Measurements from ENCODE around the gene AKAP10.

AKAP10 gene

DNA sequence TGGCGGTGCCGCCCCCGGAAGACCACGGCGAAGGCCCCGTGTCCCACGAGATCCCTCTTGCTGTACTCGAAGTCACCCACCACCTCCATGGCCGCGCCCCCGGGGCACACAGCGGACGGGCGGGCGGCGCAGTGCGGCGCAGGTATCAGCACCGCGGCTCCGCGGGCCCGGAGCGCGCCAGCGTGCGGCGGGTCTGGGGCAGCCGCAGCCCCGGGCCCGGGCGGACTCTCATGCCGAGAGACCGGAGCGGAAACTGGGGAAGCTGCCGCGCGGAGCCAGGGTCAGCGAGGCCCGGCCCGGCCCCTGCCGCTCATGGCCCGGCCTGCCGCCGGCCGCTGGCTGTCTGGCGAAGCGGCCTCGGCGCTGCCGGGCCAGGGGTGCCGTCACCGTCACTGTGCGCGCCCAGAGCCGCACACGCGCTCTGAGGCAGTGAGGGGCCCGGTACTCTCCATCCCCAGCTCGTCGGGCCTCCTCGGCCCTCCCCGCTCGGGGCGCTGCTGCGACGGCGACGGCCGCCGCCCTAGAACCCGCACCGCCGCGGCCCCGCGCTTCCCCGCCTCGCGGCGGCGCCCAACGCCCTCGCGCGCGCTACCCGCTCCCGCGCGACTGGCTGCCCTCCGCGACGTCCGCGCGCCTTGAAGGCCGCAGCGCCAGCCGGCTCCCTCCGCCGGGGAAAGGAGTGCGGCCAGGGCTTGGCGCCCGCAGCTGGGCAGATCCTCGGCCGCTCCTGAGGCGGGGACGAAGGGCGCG is 110.1 kb downstream of the AKAP10 start, which contains the start of gene ULK2 (continued):
- TF ChIP-seq EGR2 (tag by site-specific recombination; IDR thresholded peaks at IDR 0.05; ENCODE audit: low read depth) (no peak), ZNF274 (IDR thresholded peaks at IDR 0.05; ENCODE audit: low read length) (no peak), ZNF274 (tag by site-specific recombination; IDR thresholded peaks at IDR 0.05; ENCODE audit: borderline replicate concordance) (no peak), ZNF529 (tag by site-specific recombination; IDR thresholded peaks at IDR 0.05; ENCODE audit: insufficient replicate concordance) (no peak), PRDM4 (tag by site-specific recombination; IDR thresholded peaks at IDR 0.05) (no peak), ZBTB20 (tag by site-specific recombination; IDR thresholded peaks at IDR 0.05) (peak; percentile 57; the same call in 1 of the 2 replicates), PRDM2 (tag by site-specific recombination; IDR thresholded peaks at IDR 0.05; ENCODE audit: borderline replicate concordance) (no peak), ZNF350 (tag by site-specific recombination; IDR thresholded peaks at IDR 0.05) (no peak), ZNF266 (tag by site-specific recombination; IDR thresholded peaks at IDR 0.05; ENCODE audit: low read depth) (no peak), ZFP69B (tag by site-specific recombination; IDR thresholded peaks at IDR 0.05) (no peak), ZNF146 (tag by site-specific recombination; IDR thresholded peaks at IDR 0.05) (no peak), REPIN1 (tag by site-specific recombination; IDR thresholded peaks at IDR 0.05; ENCODE audit: low read depth) (no peak), ZNF488 (tag by site-specific recombination; IDR thresholded peaks at IDR 0.05) (no peak), FEZF1 (tag by site-specific recombination; IDR thresholded peaks at IDR 0.05) (no peak), ZNF335 (tag by site-specific recombination; conservative IDR thresholded peaks at IDR 0.05) (no peak), ZBTB26 (tag by site-specific recombination; optimal IDR thresholded peaks at IDR 0.05) (no peak), ZNF768 (tag by site-specific recombination; IDR thresholded peaks at IDR 0.05) (no peak), ZEB2 (tag by site-specific recombination; IDR thresholded peaks at IDR 0.05) (no peak; the same call in 1 of the 2 replicates), KLF9 (tag by site-specific recombination; IDR thresholded peaks at IDR 0.05; ENCODE audit: low read depth) (0 out of 2 replicates have a peak, but pooled peaks have one; percentile 3), MEIS1 (CRISPR knock-in tag; IDR thresholded peaks at IDR 0.05; ENCODE audit: borderline replicate concordance) (0 out of 2 replicates have a peak, but pooled peaks have one; percentile 53), ZNF416 (tag by site-specific recombination; IDR thresholded peaks at IDR 0.05) (no peak), ZIC2 (tag by site-specific recombination; IDR thresholded peaks at IDR 0.05) (no peak)

Measured in HEK293 (cell line).